Measurements from ENCODE around the gene PRAME. TPM values are rescaled to one million over a fixed set of nuclear protein-coding genes. Genes with fewer than 3 reads are reported as not detected.
A peak's percentile ranks its signal among the peaks of the same experiment; 100 is the strongest.
"Not testable (repeated sequence)": the region's sequence is repeated elsewhere in the genome, so short reads cannot be mapped to it uniquely, and the experiment has no call there.

Gene PRAME
- total and polyA plus RNA-seq, 4 donors = not detected

GRCh38 chr22:22513619-22514018, 45.4 kb downstream of the PRAME start:
- no peak for DNase-seq
- Histone ChIP-seq H3K27ac (ENCODE audit: low read depth in 1 of 2, low read length in 2 of 2) (no peak overlapping the region), H3K36me3 (ENCODE audit: control insufficient read depth in 1 of 2, insufficient read depth in 2 of 2, low read length in 1 of 2) (no peaks in the 10 kb centered on the region), H3K27me3 (ENCODE audit: control insufficient read depth in 1 of 2, insufficient read depth in 2 of 2, low read length in 1 of 2) (peaks cover 0 to 4% of the 10 kb centered on the region in 2 donors), H3K9me3 (ENCODE audit: control insufficient read depth, low read length) (peaks cover 3% of the 10 kb centered on the region), H3K4me1 (ENCODE audit: control insufficient read depth in 1 of 2, insufficient read depth in 2 of 2, low read length in 2 of 2) (no peaks in the 10 kb centered on the region), H3K4me3 (ENCODE audit: low read length in 2 of 2) (no peak overlapping the region)
- intact Hi-C loops (cut with DNase I) = no loop called here
- WGBS, 2 donors = 91 to 94% methylated on average over 2 of the region's 2 CpGs
- ATAC-seq (ENCODE audit: low FRiP score) = no peak

GRCh38 chr22:22512951-22513350, 46.1 kb downstream of the PRAME start:
- Histone ChIP-seq H3K36me3 (ENCODE audit: control insufficient read depth in 1 of 2, insufficient read depth in 2 of 2, low read length in 1 of 2) (no peaks in the 10 kb centered on the region), H3K27me3 (ENCODE audit: control insufficient read depth in 1 of 2, insufficient read depth in 2 of 2, low read length in 1 of 2) (peaks cover 0 to 4% of the 10 kb centered on the region in 2 donors), H3K4me1 (ENCODE audit: control insufficient read depth in 1 of 2, insufficient read depth in 2 of 2, low read length in 2 of 2) (no peaks in the 10 kb centered on the region), H3K4me3 (ENCODE audit: low read length in 2 of 2) (no peak overlapping the region), H3K27ac (ENCODE audit: low read depth in 1 of 2, low read length in 2 of 2) (no peak overlapping the region), H3K9me3 (ENCODE audit: control insufficient read depth, low read length) (peaks cover 6% of the 10 kb centered on the region)
- WGBS, 2 donors = 28 to 38% methylated on average over 5 of the region's 5 CpGs
- ATAC-seq (ENCODE audit: low FRiP score) (no peak), DNase-seq (no peak)
- intact Hi-C loops (cut with DNase I) = no loop called here

GRCh38 chr22:22510833-22511232, 48.2 kb downstream of the PRAME start:
- H3K4me3 ChIP-seq (ENCODE audit: low read length in 2 of 2); intact Hi-C loops (cut with DNase I); H3K27me3 ChIP-seq (ENCODE audit: control insufficient read depth in 1 of 2, insufficient read depth in 2 of 2, low read length in 1 of 2); H3K9me3 ChIP-seq (ENCODE audit: control insufficient read depth, low read length); H3K4me1 ChIP-seq (ENCODE audit: control insufficient read depth in 1 of 2, insufficient read depth in 2 of 2, low read length in 2 of 2); ATAC-seq (ENCODE audit: low FRiP score); H3K36me3 ChIP-seq (ENCODE audit: control insufficient read depth in 1 of 2, insufficient read depth in 2 of 2, low read length in 1 of 2); DNase-seq; H3K27ac ChIP-seq (ENCODE audit: low read depth in 1 of 2, low read length in 2 of 2): not testable (repeated sequence)
- 93 to 94% methylated on average over 7 of the region's 7 CpGs for WGBS, 2 donors

GRCh38 chr22:22509912-22510311, 49.2 kb downstream of the PRAME start:
- H3K4me3 ChIP-seq (ENCODE audit: low read length in 2 of 2); intact Hi-C loops (cut with DNase I); ATAC-seq (ENCODE audit: low FRiP score); H3K27me3 ChIP-seq (ENCODE audit: control insufficient read depth in 1 of 2, insufficient read depth in 2 of 2, low read length in 1 of 2); DNase-seq; H3K27ac ChIP-seq (ENCODE audit: low read depth in 1 of 2, low read length in 2 of 2); H3K36me3 ChIP-seq (ENCODE audit: control insufficient read depth in 1 of 2, insufficient read depth in 2 of 2, low read length in 1 of 2); H3K4me1 ChIP-seq (ENCODE audit: control insufficient read depth in 1 of 2, insufficient read depth in 2 of 2, low read length in 2 of 2); H3K9me3 ChIP-seq (ENCODE audit: control insufficient read depth, low read length): not testable (repeated sequence)
- 93 to 95% methylated on average over 6 of the region's 6 CpGs for WGBS, 2 donors

GRCh38 chr22:22508274-22509176, 50.5 kb downstream of the PRAME start, which contains the start of gene ZNF280B:
Gene ZNF280B (minus strand): TSS chr22:22508742. CDS start chr22:22489398, 19,344 bp downstream.
- no peaks in the 10 kb centered on the region for H3K27me3 ChIP-seq (ENCODE audit: control insufficient read depth in 1 of 2, insufficient read depth in 2 of 2, low read length in 1 of 2)
- WGBS, 2 donors = 3% methylated on average over 71 to 72 of the region's 72 CpGs
- ATAC-seq (ENCODE audit: low FRiP score) (peak; percentile 52), DNase-seq (peak; percentile 71 to 86)
- H3K4me1 ChIP-seq (ENCODE audit: control insufficient read depth in 1 of 2, insufficient read depth in 2 of 2, low read length in 2 of 2) = no peaks in the 10 kb centered on the region
- no peak within 1 kb of the TSS for H3K4me3 ChIP-seq (ENCODE audit: low read length in 2 of 2)
- intact Hi-C loops (cut with DNase I) = no loop called here
- H3K36me3 ChIP-seq (ENCODE audit: control insufficient read depth in 1 of 2, insufficient read depth in 2 of 2, low read length in 1 of 2) = no peaks in the 10 kb centered on the region
- H3K9me3 ChIP-seq (ENCODE audit: control insufficient read depth, low read length) = peaks cover 8% of the 10 kb centered on the region
- H3K27ac ChIP-seq (ENCODE audit: low read depth in 1 of 2, low read length in 2 of 2) = no peak within 1 kb of the TSS

- no peak for ATAC-seq (ENCODE audit: low FRiP score)
- intact Hi-C loops (cut with DNase I) = no loop called here
- Histone ChIP-seq H3K36me3 (ENCODE audit: control insufficient read depth in 1 of 2, insufficient read depth in 2 of 2, low read length in 1 of 2) (no peaks in the 10 kb centered on the region), H3K4me1 (ENCODE audit: control insufficient read depth in 1 of 2, insufficient read depth in 2 of 2, low read length in 2 of 2) (no peaks in the 10 kb centered on the region), H3K4me3 (ENCODE audit: low read length in 2 of 2) (no peak overlapping the region), H3K27ac (ENCODE audit: low read depth in 1 of 2, low read length in 2 of 2) (no peak overlapping the region), H3K9me3 (ENCODE audit: control insufficient read depth, low read length) (peaks cover 8% of the 10 kb centered on the region), H3K27me3 (ENCODE audit: control insufficient read depth in 1 of 2, insufficient read depth in 2 of 2, low read length in 1 of 2) (no peaks in the 10 kb centered on the region)
- WGBS, 2 donors = 32 to 35% methylated on average over 13 of the region's 13 CpGs
- no peak for DNase-seq
Measured at GRCh38 chr22:22507743-22508273, 51.3 kb downstream of the PRAME start.

GRCh38 chr22:22506736-22507135, 52.3 kb downstream of the PRAME start:
- H3K27me3 ChIP-seq (ENCODE audit: control insufficient read depth in 1 of 2, insufficient read depth in 2 of 2, low read length in 1 of 2) = no peaks in the 10 kb centered on the region
- no peak overlapping the region for H3K4me3 ChIP-seq (ENCODE audit: low read length in 2 of 2)
- DNase-seq = no peak
- no peak overlapping the region for H3K27ac ChIP-seq (ENCODE audit: low read depth in 1 of 2, low read length in 2 of 2)
- intact Hi-C loops (cut with DNase I) = no loop called here
- H3K36me3 ChIP-seq (ENCODE audit: control insufficient read depth in 1 of 2, insufficient read depth in 2 of 2, low read length in 1 of 2) = no peaks in the 10 kb centered on the region
- ATAC-seq (ENCODE audit: low FRiP score) = no peak
- no peaks in the 10 kb centered on the region for H3K4me1 ChIP-seq (ENCODE audit: control insufficient read depth in 1 of 2, insufficient read depth in 2 of 2, low read length in 2 of 2)
- 95 to 97% methylated on average over 1 of the region's 1 CpG for WGBS, 2 donors
- H3K9me3 ChIP-seq (ENCODE audit: control insufficient read depth, low read length) = peaks cover 8% of the 10 kb centered on the region

- Histone ChIP-seq H3K36me3 (ENCODE audit: control insufficient read depth in 1 of 2, insufficient read depth in 2 of 2, low read length in 1 of 2) (no peaks in the 10 kb centered on the region), H3K9me3 (ENCODE audit: control insufficient read depth, low read length) (no peaks in the 10 kb centered on the region), H3K4me3 (ENCODE audit: low read length in 2 of 2) (no peak overlapping the region), H3K27me3 (ENCODE audit: control insufficient read depth in 1 of 2, insufficient read depth in 2 of 2, low read length in 1 of 2) (no peaks in the 10 kb centered on the region), H3K4me1 (ENCODE audit: control insufficient read depth in 1 of 2, insufficient read depth in 2 of 2, low read length in 2 of 2) (no peaks in the 10 kb centered on the region), H3K27ac (ENCODE audit: low read depth in 1 of 2, low read length in 2 of 2) (no peak overlapping the region)
- 69 to 73% methylated on average over 2 of the region's 2 CpGs for WGBS, 2 donors
- DNase-seq = no peak
- no peak for ATAC-seq (ENCODE audit: low FRiP score)
- intact Hi-C loops (cut with DNase I) = no loop called here
Measured at GRCh38 chr22:22498267-22498666, 60.8 kb downstream of the PRAME start.

All from aorta (tissue), 5 donors.